ENCODE data around the gene MACROD2. TPM values are rescaled to one million over a fixed set of nuclear protein-coding genes. Genes with fewer than 3 reads are reported as not detected.

Gene MACROD2
- total RNA-seq, 1 experiment from 2014 or later, result 3.1 TPM

GRCh38 chr20:14775778-14776177, 780.5 kb downstream of the MACROD2 start:
- POLR2A ChIA-PET, result interaction anchor here (0.8 kb wide), 1 partner anchor 42 kb away, joined by 3 read pairs; no protein-coding TSS in a partner anchor
- Mint-ChIP-seq H3K4me1 (ENCODE audit: insufficient read depth, unreplicated experiment) (peaks cover 5% of the 10 kb centered on the region), H3K36me3 (ENCODE audit: insufficient read depth, unreplicated experiment) (no peaks in the 10 kb centered on the region), H3K4me3 (ENCODE audit: unreplicated experiment) (no peak overlapping the region), H3K27ac (ENCODE audit: low read depth, unreplicated experiment) (peak overlapping the region; percentile 36), H3K9me3 (ENCODE audit: unreplicated experiment) (no peaks in the 10 kb centered on the region), H3K27me3 (ENCODE audit: insufficient read depth, unreplicated experiment) (no peaks in the 10 kb centered on the region)
- CTCF ChIA-PET, result no interaction called here
- DNase-seq (ENCODE audit: unreplicated experiment), result peak; percentile 34
- no TSS peak for BruUV-seq (replicated peaks)
- TF ChIP-seq, protein P1, sequence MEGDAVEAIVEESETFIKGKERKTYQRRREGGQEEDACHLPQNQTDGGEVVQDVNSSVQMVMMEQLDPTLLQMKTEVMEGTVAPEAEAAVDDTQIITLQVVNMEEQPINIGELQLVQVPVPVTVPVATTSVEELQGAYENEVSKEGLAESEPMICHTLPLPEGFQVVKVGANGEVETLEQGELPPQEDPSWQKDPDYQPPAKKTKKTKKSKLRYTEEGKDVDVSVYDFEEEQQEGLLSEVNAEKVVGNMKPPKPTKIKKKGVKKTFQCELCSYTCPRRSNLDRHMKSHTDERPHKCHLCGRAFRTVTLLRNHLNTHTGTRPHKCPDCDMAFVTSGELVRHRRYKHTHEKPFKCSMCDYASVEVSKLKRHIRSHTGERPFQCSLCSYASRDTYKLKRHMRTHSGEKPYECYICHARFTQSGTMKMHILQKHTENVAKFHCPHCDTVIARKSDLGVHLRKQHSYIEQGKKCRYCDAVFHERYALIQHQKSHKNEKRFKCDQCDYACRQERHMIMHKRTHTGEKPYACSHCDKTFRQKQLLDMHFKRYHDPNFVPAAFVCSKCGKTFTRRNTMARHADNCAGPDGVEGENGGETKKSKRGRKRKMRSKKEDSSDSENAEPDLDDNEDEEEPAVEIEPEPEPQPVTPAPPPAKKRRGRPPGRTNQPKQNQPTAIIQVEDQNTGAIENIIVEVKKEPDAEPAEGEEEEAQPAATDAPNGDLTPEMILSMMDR (IDR thresholded peaks at IDR 0.05; ENCODE audit: unreplicated experiment), result no peak
- intact Hi-C loops (cut with micrococcal nuclease), result no loop called here

DNA sequence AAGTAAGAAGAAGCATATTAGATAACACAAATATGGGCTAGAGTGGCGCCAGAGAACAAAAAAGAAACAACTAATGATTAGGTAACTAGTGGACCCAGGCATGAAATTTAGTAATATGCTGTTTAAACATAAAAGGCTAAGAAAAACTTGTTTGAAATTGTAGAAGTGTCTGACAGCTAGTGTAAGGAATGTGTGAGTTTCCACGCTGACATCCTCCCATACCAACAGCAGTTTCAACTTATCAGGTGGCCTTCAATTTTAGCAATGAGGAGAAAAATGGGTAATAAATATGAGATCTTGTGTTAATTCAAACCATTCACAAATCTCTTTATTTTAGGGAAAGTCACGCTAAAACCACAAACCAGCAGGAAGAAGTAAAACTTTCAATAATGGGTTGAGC, 782.3 kb downstream of the MACROD2 start:
- intact Hi-C loops (cut with micrococcal nuclease), result no loop called here
- POLR2A ChIA-PET, result interaction anchor here (1.6 kb wide), 1 partner anchor 12 kb away, joined by 5 read pairs; no protein-coding TSS in a partner anchor
- BruUV-seq (replicated peaks), result no TSS peak

DNA sequence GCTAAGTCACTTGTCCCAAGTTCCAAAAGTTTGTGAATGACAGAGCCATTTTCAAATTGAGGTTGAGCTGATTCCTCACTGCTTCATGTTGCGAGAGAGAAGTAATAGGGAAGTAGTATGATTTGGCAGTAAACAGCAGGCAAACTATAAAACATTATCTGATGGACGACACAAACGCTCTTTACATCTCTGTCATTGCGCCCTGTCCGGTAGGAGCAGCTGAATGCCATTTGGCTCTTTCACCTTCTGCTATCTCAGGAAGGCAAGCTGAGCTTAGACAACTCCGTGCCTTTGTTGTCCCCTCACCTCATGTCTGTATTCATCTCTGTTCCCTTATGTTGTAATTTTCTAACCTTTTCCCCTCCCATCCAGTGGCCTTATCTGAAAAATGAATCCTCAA, 782.8 kb downstream of the MACROD2 start:
- no peak for DNase-seq (ENCODE audit: unreplicated experiment)
- no peak overlapping the region for H3K27ac Mint-ChIP-seq (ENCODE audit: low read depth, unreplicated experiment)
- peaks cover 5% of the 10 kb centered on the region for H3K4me1 Mint-ChIP-seq (ENCODE audit: insufficient read depth, unreplicated experiment)
- no peaks in the 10 kb centered on the region for H3K27me3 Mint-ChIP-seq (ENCODE audit: insufficient read depth, unreplicated experiment)
- no TSS peak for BruUV-seq (replicated peaks)
- intact Hi-C loops (cut with micrococcal nuclease), result no loop called here
- no peaks in the 10 kb centered on the region for H3K36me3 Mint-ChIP-seq (ENCODE audit: insufficient read depth, unreplicated experiment)
- no peaks in the 10 kb centered on the region for H3K9me3 Mint-ChIP-seq (ENCODE audit: unreplicated experiment)
- TF ChIP-seq, protein P1 (IDR thresholded peaks at IDR 0.05; ENCODE audit: unreplicated experiment), result no peak
- POLR2A ChIA-PET, result interaction anchor here (0.5 to 1.2 kb wide), 2 partner anchors 8 to 1709 kb away, joined by 3 to 4 read pairs; no protein-coding TSS in a partner anchor
- CTCF ChIA-PET, result interaction anchor here (0.5 to 1.3 kb wide), 3 partner anchors 9 to 318 kb away, joined by 3 to 5 read pairs (median 4); no protein-coding TSS in a partner anchor
- H3K4me3 Mint-ChIP-seq (ENCODE audit: unreplicated experiment), result no peak overlapping the region

More for the DNA sequence above, 782.3 kb downstream of the MACROD2 start:
- Mint-ChIP-seq H3K27ac (ENCODE audit: low read depth, unreplicated experiment) (no peak overlapping the region), H3K36me3 (ENCODE audit: insufficient read depth, unreplicated experiment) (no peaks in the 10 kb centered on the region), H3K27me3 (ENCODE audit: insufficient read depth, unreplicated experiment) (no peaks in the 10 kb centered on the region), H3K4me1 (ENCODE audit: insufficient read depth, unreplicated experiment) (peaks cover 5% of the 10 kb centered on the region), H3K4me3 (ENCODE audit: unreplicated experiment) (no peak overlapping the region), H3K9me3 (ENCODE audit: unreplicated experiment) (no peaks in the 10 kb centered on the region)
- no peak for DNase-seq (ENCODE audit: unreplicated experiment)
- CTCF ChIA-PET, result interaction anchor here (0.7 to 1.3 kb wide), 2 partner anchors 8 to 35 kb away, joined by 4 to 5 read pairs; no protein-coding TSS in a partner anchor
- TF ChIP-seq, protein P1 (IDR thresholded peaks at IDR 0.05; ENCODE audit: unreplicated experiment), result no peak

DNA sequence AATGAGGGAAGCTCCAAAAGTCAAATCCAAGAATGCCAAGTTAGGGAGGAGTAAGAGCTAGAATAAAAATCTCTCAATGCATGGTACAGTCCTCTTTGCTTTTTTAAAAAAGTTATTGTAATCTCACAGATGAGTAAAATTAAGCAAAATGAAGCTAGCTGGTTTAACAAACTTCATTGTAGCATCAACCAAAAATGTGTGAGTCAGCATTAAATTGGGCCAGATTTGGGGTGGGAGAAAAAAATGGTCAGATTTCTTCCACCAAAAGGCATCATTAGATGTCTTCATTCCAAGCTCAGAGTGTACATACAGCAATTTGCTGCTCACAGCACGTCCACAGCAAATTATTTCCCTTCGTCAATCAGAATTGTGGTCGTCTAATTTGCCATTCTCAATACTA, 783.6 kb downstream of the MACROD2 start:
- intact Hi-C loops (cut with micrococcal nuclease), result no loop called here
- Mint-ChIP-seq H3K4me3 (ENCODE audit: unreplicated experiment) (no peak overlapping the region), H3K36me3 (ENCODE audit: insufficient read depth, unreplicated experiment) (no peaks in the 10 kb centered on the region), H3K4me1 (ENCODE audit: insufficient read depth, unreplicated experiment) (peaks cover 5% of the 10 kb centered on the region), H3K9me3 (ENCODE audit: unreplicated experiment) (no peaks in the 10 kb centered on the region), H3K27ac (ENCODE audit: low read depth, unreplicated experiment) (no peak overlapping the region), H3K27me3 (ENCODE audit: insufficient read depth, unreplicated experiment) (no peaks in the 10 kb centered on the region)
- no TSS peak for BruUV-seq (replicated peaks)
- CTCF ChIA-PET, result interaction anchor here (0.7 kb wide), 1 partner anchor 9 kb away, joined by 5 read pairs; no protein-coding TSS in a partner anchor
- DNase-seq (ENCODE audit: unreplicated experiment), result no peak
- POLR2A ChIA-PET, result interaction anchor here (0.5 to 1.2 kb wide), 5 partner anchors 9 to 1738 kb away, joined by 3 to 5 read pairs (median 4); no protein-coding TSS in a partner anchor
- TF ChIP-seq, protein P1 (IDR thresholded peaks at IDR 0.05; ENCODE audit: unreplicated experiment), result no peak

Data from MCF 10A (cell line).